ENCODE data around the gene ADAMTS6.

GRCh38 chr5:65288657-65289056, 193.1 kb downstream of the ADAMTS6 start:
- TF ChIP-seq POLR2A (IDR thresholded peaks at IDR 0.05) (no peak), CTCF (IDR thresholded peaks at IDR 0.05) (no peak)

All from tibial nerve (tissue), 3 donors.